Stimulated activated CD4-positive, alpha-beta T cell treated with anti-CD3 and anti-CD28 coated beads, Interleukin-15, amount 100 ng/mL, for 48 hours (primary cell): ENCODE measurements around the gene LRRC17.

ENCODE experiments used
- DNase-seq, 2 donors: peaks; one replicate each; pipeline ENCODE4 v3.0.0-alpha.2; 2020; ENCODE audit warnings: low read depth in 2 of 2

The LRRC17 gene, protein sequence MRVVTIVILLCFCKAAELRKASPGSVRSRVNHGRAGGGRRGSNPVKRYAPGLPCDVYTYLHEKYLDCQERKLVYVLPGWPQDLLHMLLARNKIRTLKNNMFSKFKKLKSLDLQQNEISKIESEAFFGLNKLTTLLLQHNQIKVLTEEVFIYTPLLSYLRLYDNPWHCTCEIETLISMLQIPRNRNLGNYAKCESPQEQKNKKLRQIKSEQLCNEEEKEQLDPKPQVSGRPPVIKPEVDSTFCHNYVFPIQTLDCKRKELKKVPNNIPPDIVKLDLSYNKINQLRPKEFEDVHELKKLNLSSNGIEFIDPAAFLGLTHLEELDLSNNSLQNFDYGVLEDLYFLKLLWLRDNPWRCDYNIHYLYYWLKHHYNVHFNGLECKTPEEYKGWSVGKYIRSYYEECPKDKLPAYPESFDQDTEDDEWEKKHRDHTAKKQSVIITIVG

GRCh38 chr7:102912742-102913141 is at the start of gene LRRC17:
LRRC17 (plus strand) TSS chr7:102913000; CDS start chr7:102933914, 20,914 bp downstream.
- DNase-seq: no peak

- no peak for DNase-seq
These were observed 47.8 kb upstream of the LRRC17 start for GRCh38 chr7:102864958-102865357.

- DNase-seq: no peak
These were observed 46.1 kb upstream of the LRRC17 start for GRCh38 chr7:102866535-102867215.

DNA sequence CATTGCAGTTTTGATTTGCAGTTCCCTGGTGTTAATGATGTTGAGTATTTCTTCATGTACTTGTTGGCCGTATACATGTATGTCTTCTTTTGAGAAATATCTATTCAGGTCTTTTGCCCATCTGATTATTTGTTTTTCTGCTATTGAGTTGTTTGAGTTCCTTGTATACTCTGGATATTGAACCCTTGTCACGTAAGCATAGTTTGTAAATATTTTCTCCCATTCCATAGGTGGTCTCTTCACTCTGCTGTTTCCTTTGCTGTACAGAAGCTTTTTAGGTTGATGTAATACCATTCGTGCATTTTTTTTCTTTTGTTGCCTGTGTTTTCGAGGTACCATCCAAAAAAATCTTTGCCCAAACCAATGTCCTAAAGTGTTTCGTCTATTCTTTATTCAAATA is 43.6 kb upstream of the LRRC17 start:
- DNase-seq: no peak

DNA sequence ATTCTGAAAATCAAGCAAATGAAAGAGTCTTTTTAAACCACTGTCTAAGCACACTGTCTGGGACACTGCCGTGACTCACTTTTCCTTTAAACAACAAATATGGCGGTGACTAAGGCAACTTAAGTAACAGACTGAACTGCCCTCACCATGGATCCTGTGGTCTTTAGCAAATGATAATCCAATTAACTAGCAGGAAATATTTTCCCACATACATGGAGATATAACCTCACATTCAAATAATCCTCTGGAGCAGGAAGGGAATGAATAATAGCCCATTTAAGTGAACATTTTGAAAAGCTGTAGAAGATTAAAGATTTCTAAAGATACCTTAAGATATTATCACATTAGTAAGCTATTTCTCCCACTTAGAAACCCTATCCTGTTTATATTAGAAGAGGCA is 40.3 kb upstream of the LRRC17 start:
- no peak for DNase-seq

DNA sequence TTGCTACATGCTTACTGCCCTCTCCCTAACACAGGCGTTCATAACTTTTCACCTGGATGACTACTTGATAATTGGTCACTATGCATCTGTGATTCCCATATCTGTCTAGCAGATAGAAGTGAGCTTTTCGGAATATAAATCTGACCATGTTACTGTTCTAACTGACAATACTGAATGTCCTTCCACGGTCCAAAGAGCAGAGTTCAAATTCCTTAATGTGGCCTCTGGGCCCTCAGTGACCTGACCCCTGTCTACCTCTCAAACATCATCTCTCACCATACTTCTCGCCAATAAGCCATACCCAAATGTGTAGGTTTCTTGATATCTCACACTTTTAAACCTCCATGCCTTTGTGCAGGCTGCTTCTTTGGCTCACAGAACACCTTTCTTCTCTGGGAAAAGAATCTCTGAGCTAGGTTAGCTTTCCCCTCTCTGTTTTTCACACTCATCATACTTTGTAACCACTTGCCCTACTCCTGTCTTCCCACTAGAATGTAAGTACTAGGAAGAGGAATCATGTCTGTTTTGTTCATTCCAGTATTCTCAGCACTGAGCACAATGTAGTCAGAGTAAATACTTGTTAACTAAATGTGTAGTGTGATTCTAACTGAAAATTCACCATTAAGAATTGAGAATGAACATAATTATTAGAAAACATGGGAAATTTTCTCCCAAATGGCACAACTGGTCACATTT is 39.2 kb upstream of the LRRC17 start:
- no peak for DNase-seq

- DNase-seq: no peak
These were observed 38.5 kb upstream of the LRRC17 start for GRCh38 chr7:102874166-102874829.

DNA sequence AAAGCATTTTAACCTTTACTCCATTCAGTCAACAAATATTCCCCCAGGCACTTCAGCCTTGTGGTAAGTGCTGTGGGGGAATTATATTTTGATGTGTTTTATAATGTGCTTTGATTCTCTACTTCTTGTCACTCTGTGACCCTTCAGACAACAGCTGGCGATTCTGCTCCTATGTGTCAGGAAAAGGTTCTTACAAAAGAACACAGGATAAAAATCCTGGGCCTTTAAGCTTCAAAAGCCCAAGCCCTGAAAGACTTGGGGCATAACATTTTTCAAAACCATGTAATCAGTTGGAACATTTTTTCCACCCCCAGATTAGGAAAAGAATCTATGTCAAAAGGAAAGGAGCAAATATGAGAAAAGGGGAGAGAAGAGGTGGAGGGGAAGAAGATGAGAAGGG is 37.8 kb upstream of the LRRC17 start:
- no peak for DNase-seq

- DNase-seq: peak; percentile 24 to 31
These were observed 37.0 kb upstream of the LRRC17 start for GRCh38 chr7:102875700-102876295.

DNA sequence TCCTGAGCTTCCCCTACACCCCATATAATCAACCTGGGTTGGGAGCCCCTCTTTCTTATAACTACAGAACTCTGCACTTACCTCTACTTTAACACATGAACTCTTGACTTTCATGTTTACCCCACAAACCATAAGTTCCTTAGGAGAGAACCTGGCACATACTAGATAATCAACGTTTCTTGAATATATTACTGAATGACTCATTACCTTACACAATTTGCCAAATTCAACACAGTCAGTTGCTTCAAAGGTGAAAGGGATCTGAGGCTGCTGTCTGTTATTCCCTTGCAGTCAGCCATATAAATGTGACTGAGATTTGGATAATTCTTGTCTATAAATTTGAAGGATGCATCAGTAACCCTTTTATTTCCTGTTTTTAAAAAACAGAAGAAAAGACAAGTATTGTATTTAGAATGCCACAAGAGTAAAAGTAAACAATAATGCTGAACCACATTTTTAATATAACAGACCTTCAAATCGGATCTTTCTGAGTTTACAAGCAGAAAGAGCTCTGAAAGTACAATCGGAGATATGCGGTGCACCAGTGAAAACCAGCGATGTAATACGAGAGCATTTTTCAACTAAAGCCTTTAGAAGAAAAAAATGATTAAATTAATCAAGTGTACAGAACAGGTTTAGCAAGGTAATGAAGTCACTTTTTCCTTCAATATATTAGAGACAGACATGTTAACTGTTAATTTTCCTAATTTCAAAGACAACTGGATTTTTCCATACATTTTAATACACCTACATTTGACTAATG is 29.5 kb upstream of the LRRC17 start:
- no peak for DNase-seq

DNA sequence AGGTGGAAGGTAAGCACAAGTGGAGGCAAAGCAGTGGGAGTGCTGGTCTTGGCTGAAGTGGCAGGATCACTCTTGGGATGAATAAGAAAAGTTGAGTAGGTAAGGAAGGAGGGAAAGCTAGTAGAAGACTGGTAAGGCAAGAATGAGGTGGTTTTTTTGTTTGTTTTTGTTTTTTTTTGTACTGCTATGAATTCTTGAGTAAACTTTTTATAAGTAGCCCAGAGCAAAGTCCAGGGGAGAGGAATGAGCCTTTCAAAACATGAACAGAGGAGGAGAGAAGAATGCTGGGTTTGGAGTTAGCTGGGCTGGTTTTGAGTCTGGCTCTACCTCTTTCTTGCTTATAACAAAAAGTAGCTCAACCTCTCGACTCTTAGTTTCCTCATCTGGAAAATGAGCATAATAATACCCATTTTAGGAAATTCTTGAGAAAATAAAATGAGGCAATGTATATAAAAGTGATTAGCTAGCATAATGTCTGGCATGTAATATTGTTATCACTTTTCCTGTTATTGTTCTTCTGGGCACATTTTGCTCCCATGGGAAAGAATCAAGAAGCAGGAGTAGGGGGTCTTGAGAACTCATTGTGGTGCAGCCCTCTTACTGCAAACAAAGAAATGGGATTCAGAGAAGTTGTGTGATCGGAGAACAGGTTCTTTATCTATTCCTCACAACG is 24.1 kb upstream of the LRRC17 start:
- no peak for DNase-seq

DNA sequence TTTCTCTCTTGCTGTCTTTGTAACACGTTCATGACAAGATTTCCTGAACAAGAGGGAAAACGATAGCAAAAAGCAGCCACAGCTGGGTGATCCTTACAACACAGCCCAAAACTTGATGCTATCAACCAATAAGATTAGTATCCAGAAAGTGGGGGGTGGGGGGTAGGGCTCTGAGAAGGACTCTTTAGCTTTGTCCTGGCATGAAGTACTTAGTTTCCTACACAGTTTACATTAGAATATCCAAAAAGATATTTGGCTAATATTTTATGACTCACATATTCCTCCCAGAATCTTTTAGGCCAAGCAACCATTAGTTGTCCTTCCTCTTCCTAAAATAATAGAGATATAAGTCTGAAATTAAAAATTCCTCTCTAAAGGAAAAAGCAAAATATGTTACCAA is 22.9 kb upstream of the LRRC17 start:
- no peak for DNase-seq

- no peak for DNase-seq
These were observed 22.4 kb upstream of the LRRC17 start for GRCh38 chr7:102890292-102890970.

DNA sequence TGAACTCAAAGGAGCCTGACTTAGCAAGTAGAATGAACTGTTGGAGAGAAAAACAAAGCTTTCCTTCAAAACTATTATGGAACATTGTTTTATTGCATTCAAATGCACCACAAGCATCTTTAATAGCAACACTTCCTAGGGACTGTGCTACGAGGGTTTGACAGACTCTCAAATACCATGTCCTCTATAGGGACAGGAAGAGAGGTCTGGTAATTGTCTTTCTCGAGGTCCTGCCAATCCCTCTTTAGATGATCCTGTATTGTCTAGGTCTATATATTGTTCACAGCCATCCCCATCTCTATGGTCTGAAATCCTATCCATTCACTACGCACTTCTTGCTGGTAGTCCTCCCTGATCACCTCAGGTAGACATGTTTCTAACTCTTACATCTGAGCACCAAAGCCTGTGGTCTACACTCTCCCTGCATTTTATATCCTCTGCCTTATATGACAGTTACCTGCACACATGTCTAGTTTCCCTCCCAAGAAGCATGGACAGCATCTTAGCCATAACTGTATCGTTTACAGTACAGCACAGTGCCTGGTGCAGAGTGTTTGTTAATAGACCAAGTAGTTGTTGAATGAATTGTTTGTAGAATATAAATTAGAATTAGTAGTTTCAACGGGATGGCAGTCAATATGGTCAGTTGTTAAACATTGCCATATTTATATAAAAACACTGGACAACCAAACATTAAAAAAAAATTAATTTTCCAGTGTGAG is 21.7 kb upstream of the LRRC17 start:
- no peak for DNase-seq

DNA sequence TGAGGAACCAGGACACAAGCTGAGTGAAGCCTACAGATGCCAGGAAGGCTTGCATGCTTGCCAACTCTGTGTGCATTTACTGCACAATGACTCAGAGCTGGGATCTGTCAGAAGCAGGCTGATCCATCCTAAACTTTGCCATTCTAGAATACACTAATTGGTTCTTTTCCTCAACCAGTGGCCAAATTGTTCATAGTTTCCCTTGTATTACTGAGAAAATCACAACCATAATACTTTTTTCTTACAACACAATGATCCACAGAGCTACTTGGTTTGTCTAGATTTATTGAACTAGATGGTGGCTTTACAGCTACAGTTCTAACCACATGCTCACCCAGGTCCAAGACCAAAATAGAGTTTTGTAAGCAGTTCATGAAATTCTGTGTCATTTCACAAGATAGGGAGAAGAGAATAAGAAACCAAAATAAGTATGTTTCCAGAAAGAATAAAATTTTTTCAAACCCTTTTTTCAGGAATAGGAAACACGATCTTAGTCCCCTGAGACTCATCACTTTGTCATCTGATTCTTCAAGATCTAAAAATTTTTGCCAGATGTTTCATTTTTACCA is 21.0 kb upstream of the LRRC17 start:
- DNase-seq: no peak

GRCh38 chr7:102892631-102893278 is 20.0 kb upstream of the LRRC17 start:
- DNase-seq: no peak

GRCh38 chr7:102895602-102896001 is 17.2 kb upstream of the LRRC17 start:
- DNase-seq: no peak

DNA sequence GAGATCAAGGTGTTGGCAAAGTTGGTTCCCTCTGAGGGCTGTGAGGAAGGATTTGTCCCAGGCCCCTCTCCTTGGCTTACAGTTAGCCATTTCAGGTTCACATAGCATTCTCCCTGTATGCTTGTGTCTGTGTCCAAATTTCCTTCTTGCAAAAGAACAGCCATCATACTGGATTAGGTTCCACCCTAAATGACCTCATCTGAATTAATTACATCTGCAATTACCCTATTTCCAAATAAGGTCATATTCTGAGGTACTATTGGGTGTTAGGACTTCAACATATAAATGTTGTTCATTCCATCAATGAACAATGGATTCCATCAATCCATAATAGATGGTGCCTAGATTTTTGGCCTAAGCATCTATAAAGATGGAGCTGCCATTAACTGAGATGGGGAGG is 16.2 kb upstream of the LRRC17 start:
- DNase-seq: no peak
